Activated naive CD8-positive, alpha-beta T cell treated with anti-CD3 and anti-CD28 coated beads for 36 hours (primary cell): Measurements from ENCODE around the gene PRKAG2. TPM values are rescaled to one million over a fixed set of nuclear protein-coding genes. Genes with fewer than 3 reads are reported as not detected.
A peak's percentile ranks its signal among the peaks of the same experiment; 100 is the strongest.

Experiments
- DNase-seq: peaks from one replicate; pipeline ENCODE4 v3.0.0; 2021
- H3K27ac Mint-ChIP-seq: one replicate; pipeline ENCODE4 v1.8.0; 2022; ENCODE audit warnings: mild to moderate bottlenecking, moderate library complexity, mixed read lengths
- H3K27me3 Mint-ChIP-seq: one replicate; pipeline ENCODE4 v1.8.0; 2022; ENCODE audit warnings: mild to moderate bottlenecking, mixed read lengths
- H3K36me3 Mint-ChIP-seq: one replicate; pipeline ENCODE4 v1.8.0; 2021; ENCODE audit warnings: mild to moderate bottlenecking, mixed read lengths
- H3K4me1 Mint-ChIP-seq: one replicate; pipeline ENCODE4 v1.8.0; 2021; ENCODE audit warnings: mixed read lengths
- H3K4me3 Mint-ChIP-seq: one replicate; pipeline ENCODE4 v1.8.0; 2022; ENCODE audit warnings: mild to moderate bottlenecking, moderate library complexity, mixed read lengths
- H3K9me3 Mint-ChIP-seq: one replicate; pipeline ENCODE4 v1.8.0; 2022; ENCODE audit warnings: mixed read lengths
- total RNA-seq, 2 experiments: library from RNA; stranded (reverse); gene quantifications; one replicate each; pipeline ENCODE4 v1.2.3, GENCODE V29; 2021

PRKAG2 gene
- total RNA-seq, 2 experiments from 2014 or later, result 18.7 to 19.4 TPM

- H3K27ac Mint-ChIP-seq, result no peak overlapping the region
- peaks cover 5% of the 10 kb centered on the region for H3K36me3 Mint-ChIP-seq
- H3K27me3 Mint-ChIP-seq, result no peaks in the 10 kb centered on the region
- H3K4me1 Mint-ChIP-seq, result peaks cover 26% of the 10 kb centered on the region
- H3K4me3 Mint-ChIP-seq, result no peak overlapping the region
- H3K9me3 Mint-ChIP-seq, result peaks cover 4% of the 10 kb centered on the region
- no peak for DNase-seq
Measured at GRCh38 chr7:151629713-151630272, 247.1 kb downstream of the PRKAG2 start.

GRCh38 chr7:151628846-151629604 lies 247.9 kb downstream of the PRKAG2 start:
- Mint-ChIP-seq H3K4me1 (peaks cover 32% of the 10 kb centered on the region), H3K27ac (no peak overlapping the region), H3K27me3 (no peaks in the 10 kb centered on the region), H3K9me3 (peaks cover 4% of the 10 kb centered on the region), H3K4me3 (no peak overlapping the region), H3K36me3 (peaks cover 8% of the 10 kb centered on the region)
- no peak for DNase-seq

GRCh38 chr7:151626422-151627115 lies 250.3 kb downstream of the PRKAG2 start:
- Mint-ChIP-seq H3K27me3 (no peaks in the 10 kb centered on the region), H3K27ac (no peak overlapping the region), H3K9me3 (no peaks in the 10 kb centered on the region), H3K4me1 (peaks cover 31% of the 10 kb centered on the region), H3K4me3 (no peak overlapping the region), H3K36me3 (peaks cover 4% of the 10 kb centered on the region)
- DNase-seq, result peak; percentile 23

- Mint-ChIP-seq H3K27me3 (no peaks in the 10 kb centered on the region), H3K27ac (no peak overlapping the region), H3K4me3 (no peak overlapping the region), H3K36me3 (peaks cover 4% of the 10 kb centered on the region), H3K9me3 (no peaks in the 10 kb centered on the region), H3K4me1 (peaks cover 24% of the 10 kb centered on the region)
- DNase-seq, result no peak
Measured at GRCh38 chr7:151625606-151626005, 251.3 kb downstream of the PRKAG2 start.

- Mint-ChIP-seq H3K27me3 (no peaks in the 10 kb centered on the region), H3K27ac (no peak overlapping the region), H3K36me3 (peaks cover 4% of the 10 kb centered on the region), H3K4me3 (no peak overlapping the region), H3K4me1 (peaks cover 18% of the 10 kb centered on the region), H3K9me3 (no peaks in the 10 kb centered on the region)
- no peak for DNase-seq
Measured at GRCh38 chr7:151624246-151624928, 252.5 kb downstream of the PRKAG2 start.

GRCh38 chr7:151623766-151624165 lies 253.1 kb downstream of the PRKAG2 start:
- H3K4me1 Mint-ChIP-seq, result peaks cover 17% of the 10 kb centered on the region
- no peak overlapping the region for H3K27ac Mint-ChIP-seq
- H3K36me3 Mint-ChIP-seq, result peaks cover 4% of the 10 kb centered on the region
- no peak overlapping the region for H3K4me3 Mint-ChIP-seq
- no peak for DNase-seq
- H3K27me3 Mint-ChIP-seq, result no peaks in the 10 kb centered on the region
- no peaks in the 10 kb centered on the region for H3K9me3 Mint-ChIP-seq

GRCh38 chr7:151621961-151622360 lies 255.0 kb downstream of the PRKAG2 start:
- no peak overlapping the region for H3K4me3 Mint-ChIP-seq
- peaks cover 4% of the 10 kb centered on the region for H3K36me3 Mint-ChIP-seq
- no peak overlapping the region for H3K27ac Mint-ChIP-seq
- no peaks in the 10 kb centered on the region for H3K27me3 Mint-ChIP-seq
- no peaks in the 10 kb centered on the region for H3K9me3 Mint-ChIP-seq
- DNase-seq, result no peak
- H3K4me1 Mint-ChIP-seq, result peaks cover 15% of the 10 kb centered on the region

GRCh38 chr7:151616443-151617213 lies 260.3 kb downstream of the PRKAG2 start:
- DNase-seq, result no peak
- no peaks in the 10 kb centered on the region for H3K36me3 Mint-ChIP-seq
- H3K4me1 Mint-ChIP-seq, result no peaks in the 10 kb centered on the region
- no peak overlapping the region for H3K4me3 Mint-ChIP-seq
- H3K9me3 Mint-ChIP-seq, result no peaks in the 10 kb centered on the region
- no peak overlapping the region for H3K27ac Mint-ChIP-seq
- no peaks in the 10 kb centered on the region for H3K27me3 Mint-ChIP-seq

GRCh38 chr7:151615784-151616183 lies 261.1 kb downstream of the PRKAG2 start:
- H3K27me3 Mint-ChIP-seq, result no peaks in the 10 kb centered on the region

GRCh38 chr7:151615058-151615457 lies 261.9 kb downstream of the PRKAG2 start:
- no peak overlapping the region for H3K4me3 Mint-ChIP-seq
- H3K27me3 Mint-ChIP-seq, result no peaks in the 10 kb centered on the region
- no peaks in the 10 kb centered on the region for H3K36me3 Mint-ChIP-seq
- H3K27ac Mint-ChIP-seq, result no peak overlapping the region
- no peaks in the 10 kb centered on the region for H3K9me3 Mint-ChIP-seq
- H3K4me1 Mint-ChIP-seq, result no peaks in the 10 kb centered on the region
- DNase-seq, result no peak

More at GRCh38 chr7:151615784-151616183, 261.1 kb downstream of the PRKAG2 start:
- Mint-ChIP-seq H3K4me1 (no peaks in the 10 kb centered on the region), H3K36me3 (no peaks in the 10 kb centered on the region), H3K4me3 (no peak overlapping the region), H3K27ac (no peak overlapping the region), H3K9me3 (no peaks in the 10 kb centered on the region)
- no peak for DNase-seq

GRCh38 chr7:151614019-151614418 lies 262.9 kb downstream of the PRKAG2 start:
- Mint-ChIP-seq H3K4me1 (peaks cover 4% of the 10 kb centered on the region), H3K27ac (no peak overlapping the region), H3K27me3 (no peaks in the 10 kb centered on the region), H3K36me3 (no peaks in the 10 kb centered on the region), H3K9me3 (no peaks in the 10 kb centered on the region), H3K4me3 (no peak overlapping the region)
- DNase-seq, result no peak

GRCh38 chr7:151611878-151612277 lies 265.0 kb downstream of the PRKAG2 start:
- Mint-ChIP-seq H3K27me3 (no peaks in the 10 kb centered on the region), H3K9me3 (no peaks in the 10 kb centered on the region), H3K27ac (no peak overlapping the region), H3K4me3 (no peak overlapping the region), H3K36me3 (no peaks in the 10 kb centered on the region), H3K4me1 (peaks cover 10% of the 10 kb centered on the region)
- no peak for DNase-seq

GRCh38 chr7:151611041-151611440 lies 265.9 kb downstream of the PRKAG2 start:
- Mint-ChIP-seq H3K27me3 (no peaks in the 10 kb centered on the region), H3K36me3 (no peaks in the 10 kb centered on the region), H3K9me3 (no peaks in the 10 kb centered on the region), H3K27ac (no peak overlapping the region), H3K4me3 (no peak overlapping the region), H3K4me1 (peaks cover 10% of the 10 kb centered on the region)
- no peak for DNase-seq

- DNase-seq, result no peak
- H3K27ac Mint-ChIP-seq, result no peak overlapping the region
- no peaks in the 10 kb centered on the region for H3K9me3 Mint-ChIP-seq
- no peak overlapping the region for H3K4me3 Mint-ChIP-seq
- H3K27me3 Mint-ChIP-seq, result no peaks in the 10 kb centered on the region
- peaks cover 2% of the 10 kb centered on the region for H3K36me3 Mint-ChIP-seq
- H3K4me1 Mint-ChIP-seq, result peaks cover 12% of the 10 kb centered on the region
Measured at GRCh38 chr7:151608031-151608551, 268.8 kb downstream of the PRKAG2 start.
